Thoracic aorta (tissue), 2 donors: ENCODE measurements around the gene GZF1. TPM values are rescaled to one million over a fixed set of nuclear protein-coding genes. Genes with fewer than 3 reads are reported as not detected.

Experiments used
- ATAC-seq: fragments of 150-250 bp; one replicate; pipeline ENCODE4 v1.8.0; 2017; ENCODE audit warnings: low read depth; ENCODE audit not compliant: insufficient number of reproducible peaks, low FRiP score
- DNase-seq: peaks from one replicate; pipeline ENCODE4 v3.0.0-alpha.2; 2020; ENCODE audit warnings: low spot score
- H3K27ac ChIP-seq, 2 donors: fragments of 200-600 bp; sonication (generic); 1 replicate in 1 of 2; 2 replicates in 1 of 2; pipeline ENCODE4 v1.5.1; 2016; ENCODE audit warnings: mild to moderate bottlenecking in 2 of 2, moderate library complexity in 2 of 2
- H3K27me3 ChIP-seq: fragments of 200-600 bp; sonication (generic); replicated peaks from 2 replicates; pipeline ENCODE4 v1.6.0; 2016; ENCODE audit warnings: mild to moderate bottlenecking; ENCODE audit not compliant: insufficient read depth
- H3K36me3 ChIP-seq: fragments of 200-600 bp; sonication (generic); one replicate; pipeline ENCODE4 v1.5.1; 2016
- H3K4me1 ChIP-seq, 2 donors: fragments of 200-600 bp; sonication (generic); 1 replicate in 1 of 2; 2 replicates in 1 of 2; pipeline versions ENCODE4 v1.5.1 to v1.6.0; 2016; ENCODE audit warnings: low read depth in 2 of 2, mild to moderate bottlenecking in 1 of 2; ENCODE audit not compliant: control insufficient read depth in 1 of 2
- H3K4me3 ChIP-seq: fragments of 200-600 bp; sonication (generic); 2 replicates; pipeline ENCODE4 v1.5.1; 2016; ENCODE audit warnings: mild to moderate bottlenecking
- H3K9me3 ChIP-seq: fragments of 200-600 bp; sonication (generic); 2 replicates; pipeline ENCODE4 v1.5.1; 2016
- total RNA-seq, 2 donors: library from RNA; depleted of rRNA; stranded (reverse); fragments of >200 nt; gene quantifications; one replicate each; pipeline versions ENCODE4 v1.1.0 to v1.2.3, GENCODE V29; 2016
- TF ChIP-seq, protein P1 (sequence below): fragments of 200-600 bp; sonication (generic); IDR thresholded peaks from one replicate; pipeline ENCODE4 v1.5.1; 2019; ENCODE audit warnings: antibody characterized with exemption

Gene GZF1
- total RNA-seq, 2 donors from 2014 or later: 14.5 to 18.9 TPM

DNA sequence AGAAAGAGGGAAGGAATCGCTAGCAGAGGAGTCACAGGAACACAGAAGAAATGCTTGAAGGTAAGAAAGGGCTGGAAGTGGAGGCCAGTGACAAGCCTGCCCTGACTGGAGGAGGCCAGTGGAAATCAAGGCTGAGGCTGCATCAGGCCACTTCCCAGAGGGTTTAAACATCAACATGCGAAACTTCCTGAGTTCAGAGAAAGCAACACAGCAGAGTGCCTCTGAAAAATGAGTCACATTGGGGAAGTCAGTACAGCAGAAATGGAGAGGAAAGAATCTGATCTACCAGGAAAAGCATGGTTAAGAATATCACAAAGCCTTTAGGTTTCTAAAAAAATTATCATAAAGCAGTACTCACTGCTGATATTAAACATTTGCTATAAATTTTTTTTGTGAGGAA is 36.0 kb downstream of the GZF1 start:
- ATAC-seq: no peak
- H3K36me3 ChIP-seq: peaks cover 24% of the 10 kb centered on the region
- no peaks in the 10 kb centered on the region for H3K9me3 ChIP-seq
- H3K4me1 ChIP-seq: no peaks in the 10 kb centered on the region
- H3K27ac ChIP-seq: no peak overlapping the region
- H3K4me3 ChIP-seq: no peak overlapping the region
- H3K27me3 ChIP-seq: no peaks in the 10 kb centered on the region
- TF ChIP-seq, protein P1, sequence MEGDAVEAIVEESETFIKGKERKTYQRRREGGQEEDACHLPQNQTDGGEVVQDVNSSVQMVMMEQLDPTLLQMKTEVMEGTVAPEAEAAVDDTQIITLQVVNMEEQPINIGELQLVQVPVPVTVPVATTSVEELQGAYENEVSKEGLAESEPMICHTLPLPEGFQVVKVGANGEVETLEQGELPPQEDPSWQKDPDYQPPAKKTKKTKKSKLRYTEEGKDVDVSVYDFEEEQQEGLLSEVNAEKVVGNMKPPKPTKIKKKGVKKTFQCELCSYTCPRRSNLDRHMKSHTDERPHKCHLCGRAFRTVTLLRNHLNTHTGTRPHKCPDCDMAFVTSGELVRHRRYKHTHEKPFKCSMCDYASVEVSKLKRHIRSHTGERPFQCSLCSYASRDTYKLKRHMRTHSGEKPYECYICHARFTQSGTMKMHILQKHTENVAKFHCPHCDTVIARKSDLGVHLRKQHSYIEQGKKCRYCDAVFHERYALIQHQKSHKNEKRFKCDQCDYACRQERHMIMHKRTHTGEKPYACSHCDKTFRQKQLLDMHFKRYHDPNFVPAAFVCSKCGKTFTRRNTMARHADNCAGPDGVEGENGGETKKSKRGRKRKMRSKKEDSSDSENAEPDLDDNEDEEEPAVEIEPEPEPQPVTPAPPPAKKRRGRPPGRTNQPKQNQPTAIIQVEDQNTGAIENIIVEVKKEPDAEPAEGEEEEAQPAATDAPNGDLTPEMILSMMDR: no peak
- DNase-seq: no peak

DNA sequence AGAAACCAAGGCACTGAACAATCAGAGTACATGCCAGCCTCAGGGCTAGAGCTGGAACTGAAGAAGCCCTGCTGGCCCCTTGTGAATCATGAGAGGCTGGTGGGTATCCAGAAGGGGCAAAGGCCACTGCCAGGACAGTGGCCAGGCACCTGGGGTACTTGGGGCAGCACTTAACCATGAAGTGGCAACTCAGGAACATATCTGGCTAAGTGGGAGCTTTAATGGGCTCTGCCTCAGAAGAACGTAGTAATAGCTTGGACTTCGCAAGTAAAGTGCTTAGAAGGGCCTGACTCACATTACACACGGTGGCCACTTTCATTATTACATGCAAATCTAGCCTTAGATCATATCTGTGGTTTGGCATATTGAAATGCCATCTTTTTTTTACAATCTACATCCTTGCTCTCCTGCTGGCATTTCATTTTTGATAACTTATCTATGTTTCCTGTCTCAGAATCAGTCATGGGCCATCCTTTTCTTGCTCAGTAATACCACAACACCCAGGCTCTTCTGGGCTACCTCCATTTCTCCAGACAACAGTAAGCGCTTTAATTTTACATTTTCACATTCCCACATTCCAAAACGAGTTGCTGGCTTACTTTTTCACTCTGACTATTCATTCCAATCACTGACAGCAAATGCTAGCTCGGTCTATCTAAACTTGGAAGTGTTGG is 37.7 kb downstream of the GZF1 start:
- no peaks in the 10 kb centered on the region for H3K27me3 ChIP-seq
- ATAC-seq: no peak

DNA sequence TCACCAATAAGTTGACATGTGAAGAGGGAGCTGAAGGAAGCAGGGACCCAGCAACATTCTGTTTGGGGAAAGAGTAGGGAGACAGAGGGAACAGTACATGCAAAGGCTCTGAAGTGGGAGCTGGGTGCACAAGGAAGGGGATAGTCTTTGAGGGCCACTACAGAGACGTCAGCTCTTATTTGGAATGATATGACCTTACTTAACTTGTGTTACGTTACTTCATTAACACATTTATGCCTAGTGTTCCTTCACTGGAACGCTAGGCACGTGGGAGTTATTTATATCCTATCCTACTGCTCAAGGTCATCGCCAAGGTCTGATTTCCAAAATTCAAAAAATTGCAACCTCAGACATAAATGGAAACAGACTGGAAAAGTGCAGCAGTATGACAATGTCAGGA is 39.1 kb downstream of the GZF1 start:
- peaks cover 0 to 5% of the 10 kb centered on the region in 2 donors for H3K4me1 ChIP-seq

More for the DNA sequence above, 37.7 kb downstream of the GZF1 start:
- no peaks in the 10 kb centered on the region for H3K9me3 ChIP-seq
- no peak overlapping the region for H3K4me3 ChIP-seq
- H3K27ac ChIP-seq: no peak overlapping the region
- no peak for DNase-seq
- H3K36me3 ChIP-seq: peaks cover 8% of the 10 kb centered on the region
- peaks cover 0 to 5% of the 10 kb centered on the region in 2 donors for H3K4me1 ChIP-seq
- TF ChIP-seq, protein P1: no peak

DNA sequence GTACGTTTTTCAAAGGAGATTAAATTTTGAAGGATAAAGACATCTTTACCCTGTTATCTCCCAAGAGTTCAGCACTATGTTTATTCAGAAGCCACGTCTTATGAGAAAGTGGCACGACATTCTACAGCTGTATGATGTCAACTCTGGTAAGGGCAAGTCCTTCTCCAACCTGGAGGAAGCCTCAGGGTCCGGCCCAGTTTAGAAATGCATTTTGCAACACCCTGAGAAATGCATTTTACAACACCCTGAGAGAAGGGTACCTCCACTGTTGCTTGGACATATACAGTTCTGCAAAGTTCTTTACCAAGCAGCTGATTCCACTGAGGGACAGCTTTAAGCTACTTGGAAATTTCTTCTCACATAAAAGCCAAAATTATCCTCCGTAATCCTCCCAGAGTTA is 41.8 kb downstream of the GZF1 start:
- Histone ChIP-seq H3K27ac (no peak overlapping the region), H3K9me3 (no peaks in the 10 kb centered on the region), H3K36me3 (peaks cover 5% of the 10 kb centered on the region), H3K4me3 (no peak overlapping the region), H3K4me1 (peaks cover 0 to 5% of the 10 kb centered on the region in 2 donors), H3K27me3 (no peaks in the 10 kb centered on the region)
- no peak for ATAC-seq
- TF ChIP-seq, protein P1: no peak
- no peak for DNase-seq

More for the DNA sequence above, 39.1 kb downstream of the GZF1 start:
- H3K4me3 ChIP-seq: no peak overlapping the region
- peaks cover 5% of the 10 kb centered on the region for H3K36me3 ChIP-seq
- no peaks in the 10 kb centered on the region for H3K9me3 ChIP-seq
- TF ChIP-seq, protein P1: no peak
- ATAC-seq (no peak), DNase-seq (no peak)
- no peaks in the 10 kb centered on the region for H3K27me3 ChIP-seq
- no peak overlapping the region for H3K27ac ChIP-seq

DNA sequence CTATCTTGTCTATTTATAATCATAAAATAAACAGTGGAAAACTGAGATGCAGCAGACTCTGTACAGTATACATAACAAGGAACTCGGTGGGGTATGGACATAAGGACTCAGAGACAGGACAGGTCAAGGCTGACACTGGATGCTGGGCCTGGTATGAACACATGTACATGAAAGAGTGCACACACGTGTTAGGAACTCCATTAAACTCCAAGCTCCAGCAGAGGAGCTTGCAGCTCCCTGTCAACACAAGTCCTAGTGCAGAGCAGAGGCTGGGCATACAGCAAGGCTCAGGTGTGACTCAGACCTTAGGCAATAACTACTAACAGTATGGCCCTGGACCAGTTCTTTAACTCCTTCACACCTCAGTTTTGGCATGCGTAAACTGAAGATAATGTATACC is 42.2 kb downstream of the GZF1 start:
- Histone ChIP-seq H3K27me3 (no peaks in the 10 kb centered on the region), H3K4me1 (peaks cover 0 to 5% of the 10 kb centered on the region in 2 donors), H3K9me3 (no peaks in the 10 kb centered on the region), H3K4me3 (no peak overlapping the region), H3K27ac (no peak overlapping the region), H3K36me3 (peaks cover under 1% of the 10 kb centered on the region)
- ATAC-seq (no peak), DNase-seq (no peak)
- TF ChIP-seq, protein P1: no peak
